Esophagus muscularis mucosa (tissue), 3 donors: ENCODE measurements around the gene RELT.

ENCODE experiments used
- CTCF ChIP-seq, 3 experiments: fragments of 200-600 bp in 2 of 3; fragments of 450-650 bp in 1 of 3; sonication (generic) in 2 of 3; IDR thresholded peaks; one replicate each; pipeline ENCODE4 v1.5.1; 2017 to 2019; ENCODE audit warnings: antibody characterized with exemption in 3 of 3, mild to moderate bottlenecking in 2 of 3, moderate library complexity in 1 of 3
- POLR2A ChIP-seq: fragments of 450-650 bp; IDR thresholded peaks from one replicate; pipeline ENCODE4 v1.6.1; 2017; ENCODE audit warnings: antibody characterized with exemption, moderate library complexity, mild to moderate bottlenecking, low read depth

DNA sequence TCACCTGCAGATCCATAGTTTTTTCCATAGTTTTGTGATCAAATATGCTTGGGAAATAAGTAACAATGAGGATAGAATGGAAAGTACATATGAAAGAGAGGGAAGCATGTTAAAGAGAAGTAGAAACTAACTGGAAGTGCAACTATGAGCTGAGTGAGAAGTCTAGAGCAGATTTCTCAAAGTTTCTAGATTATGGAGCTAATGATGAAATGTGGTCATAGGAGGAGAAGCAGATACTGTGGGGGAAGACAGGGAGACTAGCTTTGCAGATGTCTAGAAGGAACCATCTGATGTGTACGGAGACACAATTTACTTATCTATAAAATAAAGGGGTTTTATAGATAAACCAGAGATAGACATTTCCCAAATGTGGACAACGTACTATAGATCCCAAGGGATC is 37.1 kb downstream of the RELT start:
- no peak for TF ChIP-seq CTCF (IDR thresholded peaks at IDR 0.05)
- no peak for TF ChIP-seq POLR2A
